Measurements from ENCODE around the gene TRDMT1.

TRDMT1 gene

GRCh38 chr10:17122726-17123661 is 78.5 kb downstream of the TRDMT1 start:
- H4K12ac ChIP-seq (ENCODE audit: low read depth, low read length) = no peak overlapping the region
- H3K4me1 ChIP-seq (ENCODE audit: control insufficient read depth in 1 of 2, insufficient read depth in 2 of 2, low read length in 2 of 2) = peaks cover 2% of the 10 kb centered on the region in 2 experiments
- no CpG with 5 or more reads among the region's 5 CpGs for WGBS (ENCODE audit: extremely low coverage, insufficient coverage, insufficient read length)
- no peak overlapping the region for H2BK120ac ChIP-seq (ENCODE audit: insufficient read depth, low read length, poor library complexity)
- H2AK5ac ChIP-seq (ENCODE audit: low read length) = no peak overlapping the region
- H2AFZ ChIP-seq (ENCODE audit: insufficient read depth, low read length, poor library complexity) = no peak overlapping the region
- no peak overlapping the region for H3K27ac ChIP-seq (ENCODE audit: low read depth, low read length)
- no peaks in the 10 kb centered on the region for H3K79me2 ChIP-seq (ENCODE audit: control insufficient read depth, insufficient read depth, low read length, poor library complexity)
- no peak overlapping the region for H3K18ac ChIP-seq (ENCODE audit: low read length)
- H3K36me3 ChIP-seq (ENCODE audit: control insufficient read depth in 1 of 2, insufficient read depth in 2 of 2, low read length in 2 of 2) = no peaks in the 10 kb centered on the region
- no peak overlapping the region for H3K4me2 ChIP-seq (ENCODE audit: low read length)
- no peak overlapping the region for H3K4me3 ChIP-seq (ENCODE audit: low read depth, low read length)
- no peaks in the 10 kb centered on the region for H3K9me3 ChIP-seq (ENCODE audit: insufficient read depth, low read depth, low read length)
- H3K23ac ChIP-seq (ENCODE audit: low read length) = no peak overlapping the region
- no peak for DNase-seq
- no peak overlapping the region for H2BK12ac ChIP-seq (ENCODE audit: low read length)
- H3K9ac ChIP-seq (ENCODE audit: low read length) = no peak overlapping the region
- H4K91ac ChIP-seq (ENCODE audit: low read depth, low read length) = no peak overlapping the region
- no peak overlapping the region for H3K14ac ChIP-seq (ENCODE audit: low read length)
- H3K27me3 ChIP-seq (ENCODE audit: insufficient read depth, low read length) = no peaks in the 10 kb centered on the region
- no peak overlapping the region for H4K8ac ChIP-seq (ENCODE audit: low read depth, low read length)
- H3K79me1 ChIP-seq (ENCODE audit: low read length) = no peaks in the 10 kb centered on the region
- H3K4ac ChIP-seq (ENCODE audit: low read depth, low read length) = no peak overlapping the region
- H2BK5ac ChIP-seq (ENCODE audit: low read depth, low read length, poor library complexity) = no peak overlapping the region

- no peak overlapping the region for H4K91ac ChIP-seq (ENCODE audit: low read depth, low read length)
- H3K4me3 ChIP-seq (ENCODE audit: low read depth, low read length) = no peak overlapping the region
- no peak overlapping the region for H4K12ac ChIP-seq (ENCODE audit: low read depth, low read length)
- H3K4me1 ChIP-seq (ENCODE audit: control insufficient read depth in 1 of 2, insufficient read depth in 2 of 2, low read length in 2 of 2) = peaks cover 2% of the 10 kb centered on the region in 2 experiments
- no peak overlapping the region for H3K27ac ChIP-seq (ENCODE audit: low read depth, low read length)
- no peaks in the 10 kb centered on the region for H3K9me3 ChIP-seq (ENCODE audit: insufficient read depth, low read depth, low read length)
- no peak overlapping the region for H3K14ac ChIP-seq (ENCODE audit: low read length)
- WGBS (ENCODE audit: extremely low coverage, insufficient coverage, insufficient read length) = no CpG with 5 or more reads among the region's 2 CpGs
- no peaks in the 10 kb centered on the region for H3K36me3 ChIP-seq (ENCODE audit: control insufficient read depth in 1 of 2, insufficient read depth in 2 of 2, low read length in 2 of 2)
- H3K9ac ChIP-seq (ENCODE audit: low read length) = no peak overlapping the region
- H4K8ac ChIP-seq (ENCODE audit: low read depth, low read length) = no peak overlapping the region
- H3K79me2 ChIP-seq (ENCODE audit: control insufficient read depth, insufficient read depth, low read length, poor library complexity) = no peaks in the 10 kb centered on the region
- H3K23ac ChIP-seq (ENCODE audit: low read length) = no peak overlapping the region
- H2AFZ ChIP-seq (ENCODE audit: insufficient read depth, low read length, poor library complexity) = no peak overlapping the region
- H2BK5ac ChIP-seq (ENCODE audit: low read depth, low read length, poor library complexity) = no peak overlapping the region
- no peak overlapping the region for H2BK12ac ChIP-seq (ENCODE audit: low read length)
- H3K27me3 ChIP-seq (ENCODE audit: insufficient read depth, low read length) = no peaks in the 10 kb centered on the region
- H3K4me2 ChIP-seq (ENCODE audit: low read length) = no peak overlapping the region
- no peak overlapping the region for H3K18ac ChIP-seq (ENCODE audit: low read length)
- DNase-seq = no peak
- no peak overlapping the region for H2BK120ac ChIP-seq (ENCODE audit: insufficient read depth, low read length, poor library complexity)
- no peak overlapping the region for H3K4ac ChIP-seq (ENCODE audit: low read depth, low read length)
- no peaks in the 10 kb centered on the region for H3K79me1 ChIP-seq (ENCODE audit: low read length)
- H2AK5ac ChIP-seq (ENCODE audit: low read length) = no peak overlapping the region
Observed at GRCh38 chr10:17122052-17122451, 79.4 kb downstream of the TRDMT1 start.

GRCh38 chr10:17120694-17121093 is 80.8 kb downstream of the TRDMT1 start:
- H4K8ac ChIP-seq (ENCODE audit: low read depth, low read length) = no peak overlapping the region
- no peak overlapping the region for H4K12ac ChIP-seq (ENCODE audit: low read depth, low read length)
- H3K23ac ChIP-seq (ENCODE audit: low read length) = no peak overlapping the region
- no peaks in the 10 kb centered on the region for H3K36me3 ChIP-seq (ENCODE audit: control insufficient read depth in 1 of 2, insufficient read depth in 2 of 2, low read length in 2 of 2)
- no peak overlapping the region for H3K9ac ChIP-seq (ENCODE audit: low read length)
- no peak overlapping the region for H2BK5ac ChIP-seq (ENCODE audit: low read depth, low read length, poor library complexity)
- H2BK12ac ChIP-seq (ENCODE audit: low read length) = no peak overlapping the region
- H4K91ac ChIP-seq (ENCODE audit: low read depth, low read length) = no peak overlapping the region
- peaks cover 1% of the 10 kb centered on the region for H3K79me1 ChIP-seq (ENCODE audit: low read length)
- no peaks in the 10 kb centered on the region for H3K27me3 ChIP-seq (ENCODE audit: insufficient read depth, low read length)
- H2BK120ac ChIP-seq (ENCODE audit: insufficient read depth, low read length, poor library complexity) = no peak overlapping the region
- no peaks in the 10 kb centered on the region for H3K9me3 ChIP-seq (ENCODE audit: insufficient read depth, low read depth, low read length)
- no peak overlapping the region for H2AFZ ChIP-seq (ENCODE audit: insufficient read depth, low read length, poor library complexity)
- H2AK5ac ChIP-seq (ENCODE audit: low read length) = no peak overlapping the region
- no CpG with 5 or more reads among the region's 3 CpGs for WGBS (ENCODE audit: extremely low coverage, insufficient coverage, insufficient read length)
- H3K14ac ChIP-seq (ENCODE audit: low read length) = no peak overlapping the region
- H3K4ac ChIP-seq (ENCODE audit: low read depth, low read length) = no peak overlapping the region
- no peak for DNase-seq
- H3K4me2 ChIP-seq (ENCODE audit: low read length) = no peak overlapping the region
- H3K4me1 ChIP-seq (ENCODE audit: control insufficient read depth in 1 of 2, insufficient read depth in 2 of 2, low read length in 2 of 2) = peaks cover 2% of the 10 kb centered on the region in 2 experiments
- no peak overlapping the region for H3K4me3 ChIP-seq (ENCODE audit: low read depth, low read length)
- H3K18ac ChIP-seq (ENCODE audit: low read length) = no peak overlapping the region
- no peak overlapping the region for H3K27ac ChIP-seq (ENCODE audit: low read depth, low read length)
- H3K79me2 ChIP-seq (ENCODE audit: control insufficient read depth, insufficient read depth, low read length, poor library complexity) = no peaks in the 10 kb centered on the region

GRCh38 chr10:17119845-17120244 is 81.6 kb downstream of the TRDMT1 start:
- no peaks in the 10 kb centered on the region for H3K79me2 ChIP-seq (ENCODE audit: control insufficient read depth, insufficient read depth, low read length, poor library complexity)
- no peak overlapping the region for H2BK120ac ChIP-seq (ENCODE audit: insufficient read depth, low read length, poor library complexity)
- H3K9me3 ChIP-seq (ENCODE audit: insufficient read depth, low read depth, low read length) = no peaks in the 10 kb centered on the region
- no peak overlapping the region for H3K4me2 ChIP-seq (ENCODE audit: low read length)
- no peaks in the 10 kb centered on the region for H3K27me3 ChIP-seq (ENCODE audit: insufficient read depth, low read length)
- no peak overlapping the region for H3K14ac ChIP-seq (ENCODE audit: low read length)
- WGBS (ENCODE audit: extremely low coverage, insufficient coverage, insufficient read length) = no CpG with 5 or more reads among the region's 3 CpGs
- H3K9ac ChIP-seq (ENCODE audit: low read length) = no peak overlapping the region
- H2BK5ac ChIP-seq (ENCODE audit: low read depth, low read length, poor library complexity) = no peak overlapping the region
- no peak overlapping the region for H3K18ac ChIP-seq (ENCODE audit: low read length)
- no peaks in the 10 kb centered on the region for H3K36me3 ChIP-seq (ENCODE audit: control insufficient read depth in 1 of 2, insufficient read depth in 2 of 2, low read length in 2 of 2)
- H4K8ac ChIP-seq (ENCODE audit: low read depth, low read length) = no peak overlapping the region
- H4K91ac ChIP-seq (ENCODE audit: low read depth, low read length) = no peak overlapping the region
- DNase-seq = no peak
- no peak overlapping the region for H2AFZ ChIP-seq (ENCODE audit: insufficient read depth, low read length, poor library complexity)
- no peak overlapping the region for H3K23ac ChIP-seq (ENCODE audit: low read length)
- no peak overlapping the region for H2AK5ac ChIP-seq (ENCODE audit: low read length)
- H3K4ac ChIP-seq (ENCODE audit: low read depth, low read length) = no peak overlapping the region
- H4K12ac ChIP-seq (ENCODE audit: low read depth, low read length) = no peak overlapping the region
- no peak overlapping the region for H3K27ac ChIP-seq (ENCODE audit: low read depth, low read length)
- H2BK12ac ChIP-seq (ENCODE audit: low read length) = no peak overlapping the region
- H3K79me1 ChIP-seq (ENCODE audit: low read length) = peaks cover 1% of the 10 kb centered on the region
- H3K4me1 ChIP-seq (ENCODE audit: control insufficient read depth in 1 of 2, insufficient read depth in 2 of 2, low read length in 2 of 2) = peaks cover 6% of the 10 kb centered on the region in 2 experiments
- H3K4me3 ChIP-seq (ENCODE audit: low read depth, low read length) = no peak overlapping the region

All from trophoblast cell (in vitro differentiated cells and primary cell).